Measurements from ENCODE around the gene ASMTL.
"Not testable (repeated sequence)": the region's sequence is repeated elsewhere in the genome, so short reads cannot be mapped to it uniquely, and the experiment has no call there.

The ASMTL gene

DNA sequence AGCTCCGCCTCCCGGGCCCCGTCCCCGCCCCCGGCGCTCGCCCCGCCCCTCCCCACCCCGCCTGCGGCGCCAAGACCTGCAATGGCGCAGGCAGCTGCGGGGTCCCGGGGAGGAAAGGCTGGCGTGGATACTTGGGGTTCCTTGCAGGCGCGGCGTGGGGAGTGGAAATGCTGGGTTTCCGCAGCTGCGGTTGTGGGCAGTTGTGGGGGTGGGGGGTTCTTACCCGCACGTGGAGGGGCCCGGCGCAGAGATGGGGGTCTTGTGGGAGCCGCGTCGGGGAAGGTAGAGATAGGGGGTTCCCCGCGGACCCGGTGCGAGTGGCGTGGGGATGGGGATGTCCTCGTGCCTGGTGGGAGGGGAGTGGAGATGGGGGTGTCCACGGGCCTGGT, 680 bp upstream of the ASMTL start:
- no peak for DNase-seq

DNA sequence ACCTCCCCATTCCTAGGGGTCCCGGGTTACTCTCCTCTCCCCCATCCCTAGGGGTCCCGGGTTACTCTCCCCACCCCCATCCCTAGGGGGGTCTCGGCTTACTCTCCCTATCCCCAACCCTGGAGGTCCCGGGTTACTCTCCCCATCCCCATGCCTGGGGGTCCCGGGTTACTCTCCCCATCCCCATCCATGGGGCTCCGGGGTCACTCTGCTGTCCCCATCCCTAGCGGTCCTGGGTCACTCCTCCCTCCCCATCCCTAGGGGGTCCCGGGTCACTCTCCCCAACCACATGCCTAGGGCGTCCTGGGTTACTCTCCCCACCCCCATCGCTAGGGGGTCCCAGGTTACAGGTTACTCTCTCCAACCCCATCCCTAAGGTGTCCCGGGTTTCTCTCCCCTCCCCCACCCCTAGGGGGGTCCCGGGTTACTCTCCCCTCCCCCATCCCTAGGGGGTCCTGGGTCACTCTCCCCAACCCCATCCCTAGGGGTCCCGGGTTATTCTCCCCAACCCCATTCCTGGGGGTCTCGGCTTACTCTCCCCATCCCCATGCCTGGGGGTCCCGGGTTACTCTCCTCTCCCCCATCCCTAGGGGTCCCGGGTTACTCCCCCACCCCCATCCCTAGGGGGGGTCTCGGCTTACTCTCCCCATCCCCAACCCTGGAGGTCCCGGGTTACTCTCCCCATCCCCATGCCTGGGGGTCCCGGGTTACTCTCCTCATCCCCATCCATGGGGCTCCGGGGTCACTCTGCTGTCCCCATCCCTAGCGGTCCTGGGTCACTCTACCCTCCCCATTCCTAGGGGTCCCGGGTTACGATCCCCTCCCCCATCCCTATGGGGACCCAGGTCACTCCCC, 821 bp downstream of the ASMTL start:
- DNase-seq, result no peak

DNA sequence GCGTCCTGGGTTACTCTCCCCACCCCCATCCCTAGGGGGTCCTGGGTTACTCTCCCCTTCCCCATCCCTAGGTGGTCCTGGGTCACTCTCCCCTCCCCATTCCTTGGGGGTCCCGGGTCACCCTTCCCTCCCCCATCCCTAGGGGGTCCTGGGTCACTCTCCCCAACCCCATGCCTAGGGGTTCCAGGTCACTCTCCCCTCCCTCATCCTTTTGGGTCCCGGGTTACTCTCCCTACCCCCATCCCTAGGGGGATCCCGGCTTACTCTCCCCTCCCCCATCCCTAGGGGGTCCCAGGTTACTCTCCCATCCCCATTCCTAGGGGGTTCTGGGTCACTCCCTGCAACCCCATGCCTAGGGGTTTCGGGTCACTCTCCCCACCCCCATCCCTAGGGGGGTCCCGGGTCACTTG, 1.5 kb downstream of the ASMTL start:
- no peak for DNase-seq

DNA sequence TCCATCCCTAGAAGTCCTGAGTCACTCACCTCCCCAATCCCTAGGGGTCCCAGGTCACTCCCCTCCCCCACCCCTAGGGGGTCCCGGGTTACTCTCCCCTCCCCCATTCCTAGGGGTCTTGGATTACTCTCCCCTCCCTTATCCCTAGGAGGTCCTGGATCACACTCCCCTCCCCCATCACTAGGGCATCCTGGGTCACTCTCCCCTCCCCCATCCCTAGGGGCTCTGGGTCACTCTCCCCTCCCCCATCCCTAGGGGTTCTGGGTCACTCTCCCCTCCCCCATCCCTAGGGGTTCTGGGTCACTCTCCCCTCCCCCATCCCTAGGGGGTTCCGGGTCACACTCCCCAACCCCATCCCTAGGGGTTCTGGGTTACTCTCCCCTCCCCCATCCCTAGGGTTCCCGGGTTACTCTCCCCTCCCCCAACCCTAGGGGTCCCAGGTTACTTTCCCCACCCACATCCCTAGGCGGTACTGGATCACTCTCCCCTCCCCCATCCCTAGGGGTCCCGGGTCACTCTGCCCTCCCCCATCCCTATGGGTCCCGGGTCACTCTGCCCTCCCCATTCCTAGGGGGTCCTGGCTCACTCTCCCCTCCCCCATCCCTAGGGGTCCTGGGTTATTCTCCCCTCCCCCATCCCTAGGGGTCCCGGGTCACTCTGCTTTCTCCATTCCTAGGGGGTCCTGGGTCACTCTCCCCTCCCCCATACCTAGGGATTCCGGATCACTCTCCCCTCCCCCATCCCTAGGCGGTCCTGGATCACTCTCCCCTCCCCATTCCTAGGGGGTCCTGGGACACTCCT, 2.1 kb downstream of the ASMTL start:
- no peak for DNase-seq

DNA sequence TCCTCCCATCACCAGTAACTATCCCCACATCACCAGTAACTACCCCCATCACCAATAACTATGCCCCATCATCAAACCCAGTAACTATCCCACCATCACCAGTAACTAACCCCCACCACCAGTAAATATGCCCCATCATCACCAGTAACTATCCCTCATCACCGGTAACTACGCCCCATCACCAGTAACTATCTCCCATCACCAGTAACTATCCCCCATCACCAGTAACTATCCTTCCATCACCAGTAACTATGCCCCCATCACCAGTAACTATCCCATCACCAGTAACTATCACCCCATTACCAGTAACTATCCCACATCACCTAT, 2.9 kb downstream of the ASMTL start:
- no peak for DNase-seq

DNA sequence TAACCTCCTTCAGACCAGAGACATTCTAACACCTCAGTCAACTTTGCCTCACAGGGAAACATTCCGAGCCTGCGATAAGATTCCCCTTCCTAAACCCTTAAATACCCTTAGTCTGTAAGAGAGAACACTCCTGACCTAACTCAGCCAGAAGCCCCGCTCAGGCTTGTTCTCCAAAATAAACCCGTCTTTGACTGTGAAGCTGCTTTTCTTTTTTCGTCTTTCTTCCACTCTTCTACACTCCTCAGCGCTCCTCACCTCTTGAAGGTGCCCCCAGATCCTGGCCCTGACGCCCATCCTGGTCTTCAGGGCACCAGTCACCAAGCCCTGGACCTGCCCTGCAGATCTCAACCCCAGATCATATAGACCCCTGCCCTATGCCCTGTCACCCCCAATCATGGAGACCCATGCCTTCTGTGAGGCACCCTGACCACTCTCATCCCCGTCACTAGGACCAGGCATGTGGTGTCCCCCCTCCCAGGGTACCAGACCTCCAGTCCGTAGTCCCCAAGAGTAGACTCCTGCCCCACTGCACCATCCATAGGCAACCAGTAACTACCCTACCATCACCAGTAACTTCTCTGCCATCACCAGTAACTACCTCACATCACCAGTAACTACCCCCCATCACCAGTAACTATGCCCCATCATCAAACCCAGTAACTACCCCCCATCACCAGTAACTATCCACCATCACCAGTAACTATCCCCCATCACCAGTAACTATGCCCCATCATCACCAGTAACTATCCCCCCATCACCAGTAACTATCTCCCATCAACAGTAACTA, 3.5 kb downstream of the ASMTL start:
- no peak for DNase-seq

DNA sequence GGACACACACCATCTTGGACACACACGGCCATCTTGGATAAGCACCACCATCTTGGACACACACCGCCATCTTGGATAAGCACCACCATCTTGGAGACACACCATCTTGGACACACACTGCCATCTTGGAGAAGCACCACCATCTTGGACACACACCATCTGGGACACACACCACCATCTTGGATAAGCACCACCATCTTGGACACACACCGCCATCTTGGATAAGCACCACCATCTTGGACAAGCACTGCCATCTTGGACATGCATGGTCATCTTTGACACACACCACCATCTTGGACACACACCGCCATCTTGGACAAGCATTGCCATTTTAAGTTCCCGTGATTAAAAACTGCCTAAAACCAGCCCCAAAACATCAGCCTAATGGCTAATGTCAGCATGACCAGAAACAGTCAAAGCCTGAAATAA, 4.1 kb downstream of the ASMTL start:
- DNase-seq, result not testable (repeated sequence)

DNA sequence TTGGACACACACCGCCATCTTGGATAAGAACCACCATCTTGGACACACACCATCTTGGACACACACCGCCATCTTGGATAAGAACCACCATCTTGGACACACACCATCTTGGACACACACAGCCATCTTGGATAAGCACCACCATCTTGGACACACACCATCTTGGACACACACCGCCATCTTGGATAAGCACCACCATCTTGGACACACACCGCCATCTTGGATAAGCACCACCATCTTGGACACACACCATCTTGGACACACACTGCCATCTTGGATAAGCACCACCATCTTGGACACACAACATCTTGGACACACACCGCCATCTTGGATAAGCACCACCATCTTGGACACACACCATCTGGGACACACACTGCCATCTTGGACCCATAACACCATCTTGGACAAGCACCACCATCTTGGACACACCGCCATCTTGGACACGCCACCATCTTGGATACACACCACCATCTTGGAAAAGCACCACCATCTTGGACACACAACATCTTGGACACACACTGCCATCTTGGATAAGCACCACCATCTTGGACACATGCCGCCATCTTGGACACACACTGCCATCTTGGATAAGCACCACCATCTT, 4.6 kb downstream of the ASMTL start:
- not testable (repeated sequence) for DNase-seq

DNA sequence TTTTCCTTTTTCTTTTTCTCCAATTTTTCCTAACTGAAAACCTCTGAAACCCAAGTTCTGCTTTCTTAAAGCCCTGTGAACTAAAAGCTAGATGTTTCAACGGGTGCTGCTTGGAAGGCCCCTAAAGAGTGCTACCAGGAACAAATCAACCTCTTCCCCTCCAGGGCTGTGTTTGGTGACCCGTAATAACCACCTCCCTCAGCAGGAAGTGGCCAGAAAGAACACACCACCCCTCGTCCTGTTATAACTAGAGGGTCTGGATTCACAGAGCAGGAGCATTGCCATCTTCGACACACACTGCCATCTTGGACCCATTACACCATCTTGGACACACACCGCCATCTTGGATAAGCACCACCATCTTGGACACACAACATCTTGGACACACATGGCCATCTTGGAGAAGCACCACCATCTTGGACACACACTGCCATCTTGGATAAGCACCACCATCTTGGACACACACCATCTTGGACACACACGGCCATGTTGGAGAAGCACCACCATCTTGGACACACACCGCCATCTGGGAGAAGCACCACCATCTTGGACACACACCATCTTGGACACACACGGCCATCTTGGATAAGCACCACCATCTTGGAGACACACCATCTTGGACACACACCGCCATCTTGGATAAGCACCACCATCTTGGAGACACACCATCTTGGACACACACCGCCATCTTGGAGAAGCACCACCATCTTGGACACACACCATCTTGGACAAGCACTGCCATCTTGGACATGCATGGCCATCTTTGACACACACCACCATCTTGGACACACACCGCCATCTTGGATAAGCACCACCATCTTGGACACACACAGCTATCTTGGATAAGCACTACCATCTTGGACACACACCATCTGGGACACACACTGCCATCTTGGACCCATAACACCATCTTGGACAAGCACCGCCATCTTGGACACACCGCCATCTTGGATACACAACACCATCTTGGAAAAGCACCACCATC, 5.4 kb downstream of the ASMTL start:
- not testable (repeated sequence) for DNase-seq

DNA sequence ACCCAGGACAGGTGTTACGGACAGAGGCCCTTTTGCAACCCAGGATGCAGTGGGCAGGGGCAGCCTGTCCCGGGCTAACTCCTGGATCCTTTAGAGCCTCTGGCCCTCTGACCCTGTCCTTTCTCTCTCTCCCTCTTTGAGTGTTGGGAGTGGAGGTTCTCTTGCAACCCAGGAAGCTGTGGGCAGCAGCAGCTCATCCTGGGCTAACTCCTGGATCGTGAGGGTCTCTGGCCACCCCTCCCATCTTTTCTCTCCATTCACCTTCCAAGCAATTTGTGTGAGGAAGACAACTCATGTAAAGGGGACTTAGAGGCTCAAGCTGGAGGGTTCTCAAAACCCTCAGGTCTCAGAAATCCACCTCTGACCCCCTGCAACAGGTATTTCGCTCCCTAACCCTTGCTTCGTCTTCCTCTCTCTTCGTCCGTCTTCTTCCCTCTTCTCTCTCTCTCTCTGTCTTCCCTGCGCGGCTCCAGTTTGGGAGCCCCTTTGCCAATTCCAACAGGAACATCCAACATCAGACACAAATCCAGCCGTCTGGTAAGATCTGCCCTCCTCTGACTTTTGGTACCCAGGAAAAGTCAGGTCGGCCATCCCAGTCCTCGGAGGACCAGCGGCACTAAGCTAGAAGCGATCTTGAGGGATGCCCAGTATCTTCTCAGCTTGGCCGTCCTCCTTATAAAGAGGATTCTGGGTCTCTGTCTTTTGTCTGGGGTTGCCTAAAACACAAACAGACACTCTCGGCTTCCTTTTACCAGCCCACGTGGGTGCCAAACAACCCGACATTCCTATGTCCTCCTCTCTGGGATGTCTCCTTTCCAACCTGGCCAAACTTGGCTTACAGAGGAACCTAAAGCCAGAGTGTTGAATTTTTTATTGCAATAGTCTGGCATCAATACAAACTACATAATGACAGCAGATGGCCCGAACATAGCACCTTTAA, 7.9 kb downstream of the ASMTL start:
- DNase-seq, result no peak

DNA sequence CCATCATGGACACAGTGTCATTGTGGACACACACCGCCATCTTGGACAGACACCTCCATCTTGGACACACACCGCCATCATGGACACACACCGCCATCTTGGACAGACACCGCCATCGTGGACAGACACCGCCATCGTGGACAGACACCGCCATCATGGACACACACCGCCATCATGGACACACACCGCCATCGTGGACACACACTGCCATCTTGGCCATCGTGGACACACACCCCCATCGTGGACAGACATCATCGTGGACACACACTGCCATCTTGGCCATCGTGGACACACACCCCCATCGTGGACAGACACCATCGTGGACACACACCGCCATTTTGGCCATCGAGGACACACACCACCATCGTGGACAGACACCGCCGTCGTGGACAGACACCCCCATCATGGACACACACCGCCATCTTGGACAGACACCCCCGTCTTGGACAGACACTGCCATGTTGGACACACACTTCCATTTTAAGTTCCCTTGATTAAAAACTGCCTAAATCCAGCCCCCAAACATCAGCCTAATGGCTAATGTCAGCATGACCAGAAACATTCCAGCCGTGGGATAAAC, 9.1 kb downstream of the ASMTL start:
- no peak for DNase-seq

DNA sequence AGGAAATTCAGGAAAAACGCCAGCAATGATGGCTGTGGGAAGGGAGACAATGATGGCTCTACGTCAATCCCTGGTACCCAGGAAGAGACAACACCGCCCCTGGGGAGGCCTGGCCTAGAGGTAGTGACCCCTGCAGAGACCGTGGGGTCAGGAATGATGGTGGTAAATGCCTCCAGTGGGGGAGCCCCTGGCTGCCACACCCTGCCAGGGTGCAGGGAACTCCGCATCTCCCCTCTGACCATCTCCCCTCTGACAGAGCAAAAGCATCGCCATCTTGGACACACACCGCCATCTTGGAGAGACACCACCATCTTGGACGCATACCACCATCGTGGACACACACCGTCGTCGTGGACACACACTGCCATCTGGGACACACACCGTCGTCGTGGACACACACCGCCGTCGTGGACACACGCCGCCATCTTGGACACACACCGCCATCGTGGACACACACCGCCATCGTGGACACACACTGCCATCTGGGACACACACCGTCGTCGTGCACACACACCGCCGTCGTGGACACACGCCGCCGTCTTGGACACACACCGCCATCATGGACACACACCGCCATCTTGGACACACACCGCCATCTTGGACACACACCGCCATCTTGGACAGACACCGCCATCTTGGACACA, 9.9 kb downstream of the ASMTL start:
- DNase-seq, result no peak

DNA sequence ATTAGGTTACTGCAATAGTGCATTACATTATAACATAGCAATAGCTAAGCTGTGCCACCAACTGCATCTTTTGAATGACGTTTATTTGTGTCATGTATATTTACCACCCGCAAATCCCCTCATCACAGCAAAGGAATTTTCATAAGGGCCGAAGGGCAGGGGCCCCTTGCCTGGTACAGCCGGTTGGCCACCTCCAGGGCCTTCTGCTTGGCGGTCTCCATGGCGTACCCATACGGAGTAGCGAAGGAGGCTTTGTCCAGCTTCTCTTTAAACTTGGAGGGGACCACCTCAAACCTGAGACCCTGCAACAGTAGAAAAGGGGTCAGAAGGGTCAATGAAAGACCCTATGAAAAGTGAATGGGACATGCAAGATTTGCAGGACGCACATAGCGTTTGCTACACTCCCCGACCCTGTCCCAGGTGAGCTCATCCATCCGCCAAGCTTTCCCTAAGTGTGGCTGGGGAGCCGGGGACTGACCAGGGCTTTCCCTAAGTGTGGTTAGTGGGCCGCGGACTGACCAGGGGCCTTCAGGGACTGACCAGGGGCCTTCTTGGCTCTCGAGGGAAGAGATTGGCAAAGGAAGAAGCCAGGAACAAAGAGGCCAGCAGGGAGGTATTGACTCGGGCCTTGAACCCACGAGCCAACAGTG, 10.6 kb downstream of the ASMTL start:
- DNase-seq, result no peak

DNA sequence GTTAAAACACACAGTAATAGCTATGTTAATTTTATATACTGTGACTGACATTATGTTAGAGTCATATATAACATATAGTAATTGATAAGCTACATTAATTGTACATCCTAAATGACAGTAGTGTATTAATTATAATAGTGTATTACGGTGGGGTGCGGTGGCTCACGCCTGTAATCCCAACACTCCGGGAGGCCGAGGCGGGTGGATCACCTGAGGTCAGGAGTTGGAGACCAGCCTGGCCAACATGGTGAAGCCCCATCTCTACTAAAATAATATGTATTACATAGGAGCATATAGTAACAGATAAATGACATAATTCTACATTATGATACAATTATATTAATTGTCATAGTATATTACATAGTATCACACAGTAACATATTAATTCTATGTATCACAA, 12.2 kb downstream of the ASMTL start:
- no peak for DNase-seq

DNA sequence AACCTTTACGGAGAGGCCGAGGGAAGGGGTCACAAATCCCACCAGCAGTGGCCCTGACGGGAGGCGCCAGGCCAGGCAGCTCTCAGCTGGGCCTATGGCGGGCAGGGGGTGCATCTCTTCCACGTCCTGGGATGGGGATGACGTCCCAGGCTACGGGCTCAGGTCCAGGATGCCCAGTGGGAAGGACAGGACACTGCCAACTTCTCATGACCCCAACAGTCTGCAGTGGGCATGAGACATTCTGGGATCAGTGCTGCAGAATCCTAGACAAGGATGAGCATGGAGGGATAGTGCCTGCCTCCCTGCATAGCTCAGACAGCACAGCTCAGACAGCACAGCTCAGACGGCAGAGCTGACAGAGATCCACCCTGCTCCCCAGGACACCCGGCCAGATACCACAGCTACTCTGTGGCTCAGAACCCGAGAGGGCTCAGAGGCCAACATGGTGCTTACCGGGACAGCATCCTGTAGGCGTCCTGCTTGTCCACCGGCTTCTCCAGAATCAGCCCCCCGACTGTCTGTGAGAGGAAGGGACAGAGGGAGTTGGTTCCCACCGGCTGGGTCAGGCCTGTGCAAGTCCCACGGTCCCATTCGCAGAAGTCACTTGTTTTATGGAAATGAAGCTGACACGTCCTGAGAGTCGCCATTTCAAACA, 17.3 kb downstream of the ASMTL start:
- DNase-seq, result no peak

DNA sequence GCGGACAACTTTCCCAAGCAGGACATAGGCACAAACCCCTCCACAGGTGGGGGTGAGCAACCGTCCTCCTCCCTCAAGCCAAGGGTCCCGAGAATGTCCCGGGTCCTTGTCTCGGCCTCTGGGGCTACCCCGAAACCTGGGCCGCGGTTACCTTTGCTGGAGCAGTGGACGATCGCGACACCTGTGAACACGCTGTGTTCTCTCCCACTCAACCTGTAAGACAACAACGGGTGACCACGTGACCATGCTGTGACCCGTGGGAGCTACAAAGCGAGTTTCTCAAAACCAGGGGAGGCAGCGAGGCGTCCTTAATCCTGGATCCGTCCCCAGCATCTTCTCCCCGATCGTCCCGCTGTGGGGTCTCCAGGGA, 17.9 kb downstream of the ASMTL start:
- no peak for DNase-seq

DNA sequence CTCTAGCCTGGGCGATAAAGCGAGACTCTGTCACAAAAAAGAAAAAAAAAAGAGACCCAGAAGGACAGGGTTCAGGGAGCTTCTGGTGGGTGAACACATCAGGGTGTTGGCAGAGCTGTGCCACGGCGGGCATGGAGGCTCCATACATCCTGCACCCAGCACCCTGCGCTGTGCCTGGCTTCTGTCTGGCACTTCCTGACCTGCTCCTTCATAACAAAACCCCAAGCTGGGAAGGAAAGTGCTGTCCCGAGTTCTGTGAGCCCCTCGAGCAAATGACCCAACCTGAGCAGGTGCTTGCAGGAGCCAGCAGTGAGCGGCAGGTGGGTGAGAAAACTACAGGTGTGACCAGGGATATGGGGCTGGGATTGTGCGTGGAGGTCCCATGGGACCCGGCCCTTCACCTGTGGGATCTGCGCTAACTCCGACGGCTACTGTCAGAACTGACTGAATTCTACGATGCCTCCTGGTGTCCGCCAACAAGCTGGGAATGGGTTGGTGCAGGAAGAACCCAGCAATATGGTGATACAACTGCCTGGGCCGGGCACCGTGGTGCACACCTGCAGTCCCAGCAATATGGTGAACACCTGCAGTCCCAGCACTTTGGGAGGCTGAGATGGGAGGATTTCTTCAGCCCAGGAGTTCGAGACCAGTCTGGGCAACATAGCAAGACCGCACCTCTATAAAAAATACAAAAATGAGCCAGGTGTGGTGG, 18.9 kb downstream of the ASMTL start:
- no peak for DNase-seq

DNA sequence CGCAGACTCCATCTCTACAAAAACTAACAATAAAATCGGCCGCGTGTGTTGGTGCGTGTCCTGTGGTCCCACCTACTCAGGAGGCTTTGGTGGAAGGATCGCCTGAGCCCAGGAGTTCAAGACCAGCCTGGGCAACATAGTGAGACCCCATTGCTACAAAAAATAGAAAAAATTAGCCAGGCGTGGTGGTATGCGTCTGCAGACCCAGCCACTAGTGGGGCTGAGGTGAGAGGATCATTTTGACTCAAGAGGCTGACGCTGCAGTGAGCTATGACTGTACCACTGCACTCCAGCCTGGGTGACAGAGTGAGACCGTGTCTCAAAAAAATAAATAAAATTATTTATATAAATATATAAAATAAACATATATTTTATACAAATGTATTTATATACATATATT, 22.3 kb downstream of the ASMTL start:
- no peak for DNase-seq
